Measurements from ENCODE around the gene PEDS1. TPM values are rescaled to one million over a fixed set of nuclear protein-coding genes. Genes with fewer than 3 reads are reported as not detected.
A peak's percentile ranks its signal among the peaks of the same experiment; 100 is the strongest.

The PEDS1 gene
- total and polyA plus RNA-seq, 2 of the 13 experiments (the other 11 are each of a cell fraction or from before 2014, with no cell fraction given): 30.5 to 93.9 TPM

- TF ChIP-seq GPBP1L1 (CRISPR knock-in tag; IDR thresholded peaks at IDR 0.05): no peak
- TF ChIP-seq MAFF (IDR thresholded peaks at IDR 0.05; ENCODE audit: low read depth, low read length): no peak
- no peak for TF ChIP-seq DNMT1 (CRISPR knock-in tag; IDR thresholded peaks at IDR 0.05)
- TF ChIP-seq NFATC3 (CRISPR knock-in tag; IDR thresholded peaks at IDR 0.05): peak; percentile 84
- no peak for TF ChIP-seq ZNF317 (CRISPR knock-in tag; IDR thresholded peaks at IDR 0.05)
- no peak for TF ChIP-seq PAXIP1 (CRISPR knock-in tag; conservative IDR thresholded peaks at IDR 0.05)
- TF ChIP-seq AGO2 (optimal IDR thresholded peaks at IDR 0.05; ENCODE audit: low read depth, low read length): no peak
- TF ChIP-seq GATAD1 (CRISPR knock-in tag; IDR thresholded peaks at IDR 0.05): no peak
- 0 out of 2 replicates have a peak, but pooled peaks have one; percentile 61 for TF ChIP-seq FOXM1 (CRISPR knock-in tag; IDR thresholded peaks at IDR 0.05)
- no peak for TF ChIP-seq ZNF878 (CRISPR knock-in tag; IDR thresholded peaks at IDR 0.05)
- TF ChIP-seq ZNF143 (CRISPR knock-in tag; IDR thresholded peaks at IDR 0.05): no peak
- TF ChIP-seq ZMAT3 (CRISPR knock-in tag; conservative IDR thresholded peaks at IDR 0.05): no peak
- TF ChIP-seq ZUFSP (CRISPR knock-in tag; IDR thresholded peaks at IDR 0.05; ENCODE audit: borderline replicate concordance): no peak
- no peak for TF ChIP-seq KMT2A (CRISPR knock-in tag; IDR thresholded peaks at IDR 0.05)
- TF ChIP-seq SALL2 (CRISPR knock-in tag; IDR thresholded peaks at IDR 0.05): no peak
- no peak for TF ChIP-seq SRSF4 (IDR thresholded peaks at IDR 0.05; ENCODE audit: low read depth, low read length, poor library complexity, severe bottlenecking)
- TF ChIP-seq ZNF776 (CRISPR knock-in tag; IDR thresholded peaks at IDR 0.05): peak; percentile 65; the same call in 1 of the 2 replicates
- TF ChIP-seq MAFG (CRISPR knock-in tag; IDR thresholded peaks at IDR 0.05): no peak
- TF ChIP-seq ZNF263 (CRISPR knock-in tag; IDR thresholded peaks at IDR 0.05): 0 out of 2 replicates have a peak, but pooled peaks have one; percentile 15
- TF ChIP-seq ZSCAN9 (CRISPR knock-in tag; IDR thresholded peaks at IDR 0.05; ENCODE audit: borderline replicate concordance): no peak
- TF ChIP-seq RFXAP (CRISPR knock-in tag; IDR thresholded peaks at IDR 0.05; ENCODE audit: borderline replicate concordance): no peak
- no peak for TF ChIP-seq RBAK (CRISPR knock-in tag; IDR thresholded peaks at IDR 0.05)
- TF ChIP-seq ZNF382 (CRISPR knock-in tag; IDR thresholded peaks at IDR 0.05; ENCODE audit: borderline replicate concordance): no peak
- no peak for TF ChIP-seq GLMP (CRISPR knock-in tag; IDR thresholded peaks at IDR 0.05; ENCODE audit: borderline replicate concordance)
- no peak for TF ChIP-seq EZH2 (conservative IDR thresholded peaks at IDR 0.05; ENCODE audit: low read depth, low read length)
Observed at GRCh38 chr20:50116368-50116999, 37.0 kb downstream of the PEDS1 start (continued).

Measured in HepG2 (cell line).